SHP77 (cell line): ENCODE data around the gene LGSN.
A peak's percentile ranks its signal among the peaks of the same experiment; 100 is the strongest.
"Not testable (repeated sequence)": the region's sequence is repeated elsewhere in the genome, so short reads cannot be mapped to it uniquely, and the experiment has no call there.

Source experiments
- DNase-seq, 2 experiments: peaks; one replicate each; lab custom pipeline; 2025; lab: John Stamatoyannopoulos, UW

LGSN gene

GRCh38 chr6:63319939-63320338, at the start of gene LGSN:
TSS of gene LGSN (minus strand) at chr6:63319983. CDS start at chr6:63319943, 40 bp downstream.
- DNase-seq, result no peak

GRCh38 chr6:63368347-63368746, 48.6 kb upstream of the LGSN start:
- no peak for DNase-seq

GRCh38 chr6:63362500-63363120, 42.8 kb upstream of the LGSN start:
- not testable (repeated sequence) for DNase-seq

- not testable (repeated sequence) for DNase-seq
Measured at GRCh38 chr6:63357384-63357783, 37.6 kb upstream of the LGSN start.

- no peak for DNase-seq
Measured at GRCh38 chr6:63355632-63356031, 35.8 kb upstream of the LGSN start.

- DNase-seq, result no peak
Measured at GRCh38 chr6:63353286-63353630, 33.5 kb upstream of the LGSN start.

GRCh38 chr6:63352544-63353285, 32.9 kb upstream of the LGSN start:
- peak in 1 of 2 experiments; percentile 2 for DNase-seq

GRCh38 chr6:63352069-63352543, 32.3 kb upstream of the LGSN start:
- DNase-seq, result no peak

GRCh38 chr6:63349401-63349800, 29.6 kb upstream of the LGSN start:
- no peak for DNase-seq

- no peak for DNase-seq
Measured at GRCh38 chr6:63348836-63349235, 29.1 kb upstream of the LGSN start.

GRCh38 chr6:63347599-63347998, 27.8 kb upstream of the LGSN start:
- no peak for DNase-seq

- DNase-seq, result no peak
Measured at GRCh38 chr6:63346217-63346835, 26.5 kb upstream of the LGSN start.

GRCh38 chr6:63340351-63340750, 20.6 kb upstream of the LGSN start:
- DNase-seq, result no peak

GRCh38 chr6:63334652-63335051, 14.9 kb upstream of the LGSN start:
- not testable (repeated sequence) for DNase-seq

GRCh38 chr6:63333440-63333839, 13.7 kb upstream of the LGSN start:
- no peak for DNase-seq

GRCh38 chr6:63326630-63327029, 6.8 kb upstream of the LGSN start:
- not testable (repeated sequence) for DNase-seq

GRCh38 chr6:63322981-63323380, 3.2 kb upstream of the LGSN start:
- no peak for DNase-seq

GRCh38 chr6:63321821-63322220, 2.0 kb upstream of the LGSN start:
- DNase-seq, result no peak

GRCh38 chr6:63317641-63318040, 2.1 kb downstream of the LGSN start:
- no peak for DNase-seq

- DNase-seq, result no peak
Measured at GRCh38 chr6:63316113-63316512, 3.7 kb downstream of the LGSN start.

GRCh38 chr6:63313111-63313510, 6.7 kb downstream of the LGSN start:
- no peak for DNase-seq

- peak; percentile 7 to 32 for DNase-seq
Measured at GRCh38 chr6:63307581-63308246, 12.1 kb downstream of the LGSN start.

GRCh38 chr6:63306420-63306819, 13.4 kb downstream of the LGSN start:
- DNase-seq, result no peak
